ENCODE data around the gene CD79B. TPM values are rescaled to one million over a fixed set of nuclear protein-coding genes. Genes with fewer than 3 reads are reported as not detected.

Gene CD79B
- total RNA-seq (2016; rRNA removed; fragmentation: Illumina TruSeq; extraction: Trizol) (not detected in 2 replicates), polyA plus RNA-seq (2011; rRNA removed) (0.21 TPM in 1 of 2 replicates, not detected in the other), polyA minus RNA-seq (2011; rRNA and poly(A)+ RNA removed; ENCODE audit: low replicate concordance) (not detected in 2 replicates), Bru-seq, nascent RNA (not detected), BruChase-seq, experiment 1, labeled RNA remaining after a 6-hour chase (not detected), BruChase-seq, experiment 2, labeled RNA remaining after a 2-hour chase (not detected)
- not detected in 2 replicates for total RNA-seq (2016; cell fraction: cytosol; rRNA removed; fragmentation: Illumina TruSeq; extraction: Trizol; ENCODE audit: low read depth)
- total RNA-seq (2016; cell fraction: insoluble cytoplasmic fraction; rRNA removed; fragmentation: Illumina TruSeq; extraction: Trizol): 0.54 TPM in 1 of 2 replicates, not detected in the other
- not detected in 2 replicates for total RNA-seq (2016; cell fraction: membrane; rRNA removed; fragmentation: Illumina TruSeq; extraction: Trizol)
- not detected in 2 replicates for total RNA-seq (2016; cell fraction: nucleus; rRNA removed; fragmentation: Illumina TruSeq; extraction: Trizol)
- 0.19 and 0.55 TPM in 2 replicates for polyA plus RNA-seq (2011; cell fraction: cytosol; rRNA removed)
- polyA plus RNA-seq (2011; cell fraction: nucleus; rRNA removed): not detected in 2 replicates
- 0.20 TPM in 1 of 2 replicates, not detected in the other for polyA plus RNA-seq (2012)
- polyA plus RNA-seq (2016; cell fraction: cytosol; fragmentation: Illumina TruSeq; extraction: Trizol; ENCODE audit: low read depth): not detected in 2 replicates
- not detected in 2 replicates for polyA plus RNA-seq (2016; cell fraction: insoluble cytoplasmic fraction; fragmentation: Illumina TruSeq; extraction: Trizol; ENCODE audit: low read depth)
- not detected in 2 replicates for polyA plus RNA-seq (2016; cell fraction: membrane; fragmentation: Illumina TruSeq; extraction: Trizol; ENCODE audit: low read depth)
- polyA plus RNA-seq (2016; cell fraction: nucleus; fragmentation: Illumina TruSeq; extraction: Trizol; ENCODE audit: insufficient read depth, low read depth): not detected in 2 replicates
- polyA minus RNA-seq (2011; cell fraction: cytosol; rRNA and poly(A)+ RNA removed): not detected in 2 replicates
- polyA minus RNA-seq (2011; cell fraction: nucleus; rRNA and poly(A)+ RNA removed): not detected in 2 replicates
- long read RNA-seq, experiment 1: 0 reads
- long read RNA-seq, experiment 2: 0 reads

- intact Hi-C loops (cut with micrococcal nuclease; ENCODE audit: unreplicated experiment) (no loop called here), in situ Hi-C loops (cut with HindIII; ENCODE audit: extremely low pct_ligation_motif_present, low pct_unique_long_range_greater_than_20kb) (no loop called here)
- Histone ChIP-seq H3K4me1 (ENCODE audit: insufficient read depth, low read length) (peaks cover 21% of the 10 kb centered on the region), H3K27me3 (ENCODE audit: control insufficient read depth in 1 of 2, insufficient read depth in 2 of 2, low read length in 2 of 2) (peaks cover 19 to 76% of the 10 kb centered on the region in 2 experiments), H3K4me2 (ENCODE audit: low read depth, low read length) (peak within 1 kb of the TSS; percentile 41), H3K4me3 (replicated peaks in 1 of 3; ENCODE audit: insufficient read depth in 1 of 3, low read depth in 2 of 3, low read length in 3 of 3) (no peak within 1 kb of the TSS; a peak in 1 of 6 replicates), H3K9me3 (ENCODE audit: low read length) (no peaks in the 10 kb centered on the region), H3K36me3 (replicated peaks in 1 of 2; ENCODE audit: control insufficient read depth in 1 of 2, insufficient read depth in 2 of 2, low read length in 2 of 2) (no peaks in the 10 kb centered on the region), H2AFZ (ENCODE audit: low read length) (no peak within 1 kb of the TSS), H3K27ac (ENCODE audit: extremely low read length, insufficient read depth, low read length) (no peak within 1 kb of the TSS), H3K9ac (ENCODE audit: insufficient read depth, low read depth, low read length) (no peak within 1 kb of the TSS), H3K79me2 (ENCODE audit: insufficient read depth, low read length) (no peaks in the 10 kb centered on the region), H4K20me1 (ENCODE audit: insufficient read depth, low read length) (no peaks in the 10 kb centered on the region; the same call in 1 of the 2 replicates)
- no TSS peak for BruUV-seq (replicated peaks)
- CTCF ChIA-PET (ENCODE audit: low intra/inter-chr PET ratio, low total read pairs): no interaction called here
- TF ChIP-seq TFDP2 (CRISPR knock-in tag; IDR thresholded peaks at IDR 0.05) (no peak), MBNL3 (CRISPR knock-in tag; conservative IDR thresholded peaks at IDR 0.05) (no peak), ZBTB7A (CRISPR knock-in tag; IDR thresholded peaks at IDR 0.05) (no peak), SOX6 (IDR thresholded peaks at IDR 0.05) (no peak), SOX6 (CRISPR knock-in tag; IDR thresholded peaks at IDR 0.05) (no peak), SYNCRIP (IDR thresholded peaks at IDR 0.05; ENCODE audit: insufficient read depth, low read depth, low read length) (no peak), ZNF253 (CRISPR knock-in tag; IDR thresholded peaks at IDR 0.05; ENCODE audit: borderline replicate concordance) (no peak), ZSCAN30 (CRISPR knock-in tag; IDR thresholded peaks at IDR 0.05) (no peak), TAF1 (CRISPR knock-in tag; IDR thresholded peaks at IDR 0.05) (no peak), SSRP1 (CRISPR knock-in tag; IDR thresholded peaks at IDR 0.05) (no peak), ZNF639 (CRISPR knock-in tag; conservative IDR thresholded peaks at IDR 0.05) (no peak), CENPT (CRISPR knock-in tag; IDR thresholded peaks at IDR 0.05; ENCODE audit: low read depth) (no peak), ZNF446 (CRISPR knock-in tag; IDR thresholded peaks at IDR 0.05) (no peak), MXD4 (CRISPR knock-in tag; IDR thresholded peaks at IDR 0.05) (no peak)
- TF ChIP-seq, protein P1, sequence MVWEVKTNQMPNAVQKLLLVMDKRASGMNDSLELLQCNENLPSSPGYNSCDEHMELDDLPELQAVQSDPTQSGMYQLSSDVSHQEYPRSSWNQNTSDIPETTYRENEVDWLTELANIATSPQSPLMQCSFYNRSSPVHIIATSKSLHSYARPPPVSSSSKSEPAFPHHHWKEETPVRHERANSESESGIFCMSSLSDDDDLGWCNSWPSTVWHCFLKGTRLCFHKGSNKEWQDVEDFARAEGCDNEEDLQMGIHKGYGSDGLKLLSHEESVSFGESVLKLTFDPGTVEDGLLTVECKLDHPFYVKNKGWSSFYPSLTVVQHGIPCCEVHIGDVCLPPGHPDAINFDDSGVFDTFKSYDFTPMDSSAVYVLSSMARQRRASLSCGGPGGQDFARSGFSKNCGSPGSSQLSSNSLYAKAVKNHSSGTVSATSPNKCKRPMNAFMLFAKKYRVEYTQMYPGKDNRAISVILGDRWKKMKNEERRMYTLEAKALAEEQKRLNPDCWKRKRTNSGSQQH (CRISPR knock-in tag; IDR thresholded peaks at IDR 0.05; ENCODE audit: low read depth): no peak
- TF ChIP-seq, protein P2, sequence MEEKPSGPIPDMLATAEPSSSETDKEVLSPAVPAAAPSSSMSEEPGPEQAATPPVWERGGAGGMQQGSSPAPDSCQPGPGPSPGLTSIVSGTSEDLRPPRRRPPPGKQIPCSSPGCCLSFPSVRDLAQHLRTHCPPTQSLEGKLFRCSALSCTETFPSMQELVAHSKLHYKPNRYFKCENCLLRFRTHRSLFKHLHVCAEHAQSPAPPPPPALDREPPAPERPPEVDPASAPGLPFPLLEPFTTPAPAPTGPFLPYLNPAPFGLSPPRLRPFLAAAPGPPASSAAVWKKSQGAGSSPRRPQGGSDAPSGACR (CRISPR knock-in tag; IDR thresholded peaks at IDR 0.05): no peak
- POLR2A ChIA-PET: no interaction called here
- DNase-seq (ENCODE audit: low spot score) (no peak), FAIRE-seq (no peak), ATAC-seq (no peak)
- WGBS (ENCODE audit: low lambda C conversion rate): 58% methylated on average over 12 of the region's 19 CpGs
These were observed at the start of gene CD79B for GRCh38 chr17:63931981-63932561. CD79B (minus strand) TSS chr17:63932331; CDS start chr17:63932261, 70 bp downstream.
